Measurements from ENCODE around the gene TFCP2L1.

Gene TFCP2L1

GRCh38 chr2:121244616-121245015 is 40.4 kb downstream of the TFCP2L1 start:
- no peak for DNase-seq (ENCODE audit: low read depth)
- no peak overlapping the region for H3K4me3 ChIP-seq (ENCODE audit: control insufficient read depth, low read depth, low read length)
- no peak for TF ChIP-seq CTCF (conservative IDR thresholded peaks at IDR 0.05; ENCODE audit: control insufficient read depth, insufficient read depth, low read depth, low read length)

GRCh38 chr2:121243821-121244460 is 41.1 kb downstream of the TFCP2L1 start:
- no peak for DNase-seq (ENCODE audit: low read depth)
- TF ChIP-seq CTCF (conservative IDR thresholded peaks at IDR 0.05; ENCODE audit: control insufficient read depth, insufficient read depth, low read depth, low read length): no peak
- no peak overlapping the region for H3K4me3 ChIP-seq (ENCODE audit: control insufficient read depth, low read depth, low read length)

- no peak for DNase-seq (ENCODE audit: low read depth)
- H3K4me3 ChIP-seq (ENCODE audit: control insufficient read depth, low read depth, low read length): no peak overlapping the region
- TF ChIP-seq CTCF (conservative IDR thresholded peaks at IDR 0.05; ENCODE audit: control insufficient read depth, insufficient read depth, low read depth, low read length): no peak
These were observed 42.0 kb downstream of the TFCP2L1 start for GRCh38 chr2:121242976-121243375.

GRCh38 chr2:121242175-121242875 is 42.7 kb downstream of the TFCP2L1 start:
- no peak for TF ChIP-seq CTCF (conservative IDR thresholded peaks at IDR 0.05; ENCODE audit: control insufficient read depth, insufficient read depth, low read depth, low read length)
- no peak overlapping the region for H3K4me3 ChIP-seq (ENCODE audit: control insufficient read depth, low read depth, low read length)
- no peak for DNase-seq (ENCODE audit: low read depth)

GRCh38 chr2:121241466-121241865 is 43.5 kb downstream of the TFCP2L1 start:
- H3K4me3 ChIP-seq (ENCODE audit: control insufficient read depth, low read depth, low read length): no peak overlapping the region
- no peak for DNase-seq (ENCODE audit: low read depth)
- TF ChIP-seq CTCF (conservative IDR thresholded peaks at IDR 0.05; ENCODE audit: control insufficient read depth, insufficient read depth, low read depth, low read length): no peak

GRCh38 chr2:121240436-121240835 is 44.6 kb downstream of the TFCP2L1 start:
- DNase-seq (ENCODE audit: low read depth): no peak
- H3K4me3 ChIP-seq (ENCODE audit: control insufficient read depth, low read depth, low read length): no peak overlapping the region
- no peak for TF ChIP-seq CTCF (conservative IDR thresholded peaks at IDR 0.05; ENCODE audit: control insufficient read depth, insufficient read depth, low read depth, low read length)

All from fibroblast of mammary gland (primary cell).